GM23338 (cell line): ENCODE measurements around the gene SPACA1. TPM values are rescaled to one million over a fixed set of nuclear protein-coding genes. Genes with fewer than 3 reads are reported as not detected.

Source experiments
- ZNF462 ChIP-seq: fragments of 250-450 bp; sonication (Bioruptor Pico); IDR thresholded peaks from 2 replicates; pipeline ENCODE4 v1.5.0; 2020; ENCODE audit warnings: mild to moderate bottlenecking, moderate library complexity
- polyA plus RNA-seq: library from polyadenylated mRNA; unstranded; fragments of >200 nt; fragmentation: Nextera tagmentation; extraction: Ambion mirVana; gene quantifications from 2 replicates; pipeline ENCODE4 v1.2.1, GENCODE V29; 2016
- total RNA-seq: library from RNA; depleted of rRNA; stranded (reverse); fragments of >200 nt; shearing (Covaris generic); gene quantifications from 2 replicates; pipeline ENCODE4 v1.2.3, GENCODE V29; 2014; rRNA removed

SPACA1 gene
- total and polyA plus RNA-seq, 2 experiments from 2014 or later = not detected

GRCh38 chr6:88116276-88116675, 68.6 kb downstream of the SPACA1 start (continued):
- TF ChIP-seq ZNF462 (CRISPR knock-in tag) = no peak

Other genes with a start within 250 kb of the SPACA1 start
- 2.6 and 2.8 TPM in 2 replicates for gene CNR1, start 118.5 kb downstream of the SPACA1 start, total RNA-seq
- 0.71 and 1.0 TPM in 2 replicates for gene CNR1, start 118.5 kb downstream of the SPACA1 start, polyA plus RNA-seq